Measurements from ENCODE around the gene CAMK1D.

Gene CAMK1D

DNA sequence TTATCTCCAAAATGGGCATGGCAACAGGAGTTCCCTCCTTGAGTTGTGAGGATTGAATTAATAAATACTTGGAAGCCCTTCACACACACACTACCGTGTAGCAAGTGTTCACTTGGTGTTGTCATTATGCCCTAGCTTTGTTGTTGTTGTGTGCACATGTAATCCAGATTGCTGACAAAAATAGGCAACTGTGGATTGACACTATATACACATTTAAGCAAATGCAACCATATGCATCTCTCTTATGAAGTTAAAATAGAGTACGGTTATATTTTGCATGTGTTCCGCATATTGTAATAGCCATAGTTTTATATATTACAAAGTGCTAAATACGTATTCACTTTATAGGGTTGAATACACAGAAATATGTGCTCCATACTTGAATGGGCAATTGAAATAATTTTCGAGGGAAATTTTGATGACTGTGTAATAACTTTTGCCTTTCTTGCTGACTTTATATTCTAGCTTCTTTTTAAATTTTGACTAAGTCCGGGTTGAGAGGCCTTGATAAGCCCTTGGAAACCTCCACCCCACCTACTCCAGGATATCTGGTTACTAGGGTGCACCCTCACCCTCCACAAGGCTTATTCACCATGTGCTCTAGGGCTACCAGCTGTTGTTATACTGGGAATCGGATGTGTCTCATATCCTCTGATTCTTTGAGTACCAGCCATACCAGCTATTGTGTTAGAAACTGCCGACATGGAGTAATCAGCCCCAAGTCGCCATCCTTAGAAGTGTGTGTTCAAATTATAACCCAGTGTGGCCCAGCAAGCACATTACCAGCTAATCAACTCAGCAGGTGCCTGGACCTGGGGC is 265.0 kb downstream of the CAMK1D start:
- H3K4me1 ChIP-seq (ENCODE audit: insufficient read depth, low read length) = no peaks in the 10 kb centered on the region
- no peak overlapping the region for H3K27ac ChIP-seq (ENCODE audit: low read length)
- H3K36me3 ChIP-seq (ENCODE audit: insufficient read depth, low read length) = no peaks in the 10 kb centered on the region
- no peaks in the 10 kb centered on the region for H3K27me3 ChIP-seq (ENCODE audit: insufficient read depth, low read length, poor library complexity)
- no peak for ATAC-seq (ENCODE audit: insufficient read depth, low read depth)
- H3K4me3 ChIP-seq (ENCODE audit: low read depth in 1 of 2, low read length in 2 of 2) = no peak overlapping the region
- no peak overlapping the region for H3K9ac ChIP-seq (ENCODE audit: low read depth, low read length)
- H3K4me2 ChIP-seq (ENCODE audit: insufficient read depth, low read length) = no peak overlapping the region
- no peak for TF ChIP-seq EZH2 (IDR thresholded peaks at IDR 0.05; ENCODE audit: borderline replicate concordance, low read depth, low read length, severe bottlenecking)
- TF ChIP-seq, protein P1, sequence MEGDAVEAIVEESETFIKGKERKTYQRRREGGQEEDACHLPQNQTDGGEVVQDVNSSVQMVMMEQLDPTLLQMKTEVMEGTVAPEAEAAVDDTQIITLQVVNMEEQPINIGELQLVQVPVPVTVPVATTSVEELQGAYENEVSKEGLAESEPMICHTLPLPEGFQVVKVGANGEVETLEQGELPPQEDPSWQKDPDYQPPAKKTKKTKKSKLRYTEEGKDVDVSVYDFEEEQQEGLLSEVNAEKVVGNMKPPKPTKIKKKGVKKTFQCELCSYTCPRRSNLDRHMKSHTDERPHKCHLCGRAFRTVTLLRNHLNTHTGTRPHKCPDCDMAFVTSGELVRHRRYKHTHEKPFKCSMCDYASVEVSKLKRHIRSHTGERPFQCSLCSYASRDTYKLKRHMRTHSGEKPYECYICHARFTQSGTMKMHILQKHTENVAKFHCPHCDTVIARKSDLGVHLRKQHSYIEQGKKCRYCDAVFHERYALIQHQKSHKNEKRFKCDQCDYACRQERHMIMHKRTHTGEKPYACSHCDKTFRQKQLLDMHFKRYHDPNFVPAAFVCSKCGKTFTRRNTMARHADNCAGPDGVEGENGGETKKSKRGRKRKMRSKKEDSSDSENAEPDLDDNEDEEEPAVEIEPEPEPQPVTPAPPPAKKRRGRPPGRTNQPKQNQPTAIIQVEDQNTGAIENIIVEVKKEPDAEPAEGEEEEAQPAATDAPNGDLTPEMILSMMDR (IDR thresholded peaks at IDR 0.05; ENCODE audit: borderline replicate concordance, extremely low read depth, low read length, poor library complexity, severe bottlenecking) = no peak
- no peak for DNase-seq
- H3K79me2 ChIP-seq (ENCODE audit: insufficient read depth, low read length) = no peaks in the 10 kb centered on the region
- H3K9me3 ChIP-seq (ENCODE audit: insufficient read depth, low read length, severe bottlenecking) = no peaks in the 10 kb centered on the region
- no peaks in the 10 kb centered on the region for H4K20me1 ChIP-seq (ENCODE audit: insufficient read depth, low read length)
- no peak overlapping the region for H2AFZ ChIP-seq (ENCODE audit: low read depth, low read length)

DNA sequence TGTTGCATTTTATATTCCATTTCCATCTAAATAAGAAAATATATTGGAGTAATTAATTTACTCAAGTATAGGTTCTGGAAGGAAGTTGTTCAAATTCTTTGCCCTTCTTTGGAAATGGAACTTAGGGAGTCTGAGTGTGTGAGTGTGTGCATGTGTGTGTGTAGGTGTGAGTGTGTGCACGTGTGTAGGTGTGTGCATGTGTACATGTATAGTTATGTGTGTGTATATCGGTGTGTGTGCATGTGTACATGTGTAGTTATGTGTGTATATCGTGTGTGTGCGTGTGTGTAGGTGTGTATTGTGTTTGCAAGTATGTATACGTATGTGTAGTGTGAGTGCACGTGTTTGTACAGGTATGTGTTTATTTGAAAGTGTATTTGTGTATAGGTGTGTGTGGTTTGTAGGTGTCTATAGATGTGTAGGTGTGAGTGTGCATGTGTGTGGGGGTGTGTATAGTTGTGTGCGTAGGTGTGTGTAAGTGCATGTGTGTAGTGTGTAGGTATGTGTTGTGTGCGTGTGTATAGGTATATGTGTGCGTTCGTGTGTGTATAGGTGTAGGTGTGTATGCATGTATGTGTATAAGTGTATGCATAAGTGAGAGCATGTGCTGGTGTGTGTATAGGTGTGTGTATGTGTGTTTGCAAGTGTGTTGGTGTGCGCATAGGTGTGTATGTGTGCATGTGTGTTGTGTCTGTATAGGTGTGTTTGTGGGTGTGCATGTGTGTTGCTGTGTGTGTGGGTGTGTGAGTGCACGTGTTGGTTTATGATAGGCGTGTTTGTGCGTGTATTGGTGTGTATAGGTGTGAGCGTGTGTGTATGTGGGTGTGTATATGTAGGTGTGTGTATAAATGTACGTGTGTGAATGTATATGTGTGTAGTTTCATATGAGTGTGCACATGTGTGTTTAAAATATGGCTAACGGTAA is 266.2 kb downstream of the CAMK1D start:
- H4K20me1 ChIP-seq (ENCODE audit: insufficient read depth, low read length) = no peaks in the 10 kb centered on the region
- TF ChIP-seq, protein P1 (IDR thresholded peaks at IDR 0.05; ENCODE audit: borderline replicate concordance, extremely low read depth, low read length, poor library complexity, severe bottlenecking) = no peak
- no peak for TF ChIP-seq EZH2 (IDR thresholded peaks at IDR 0.05; ENCODE audit: borderline replicate concordance, low read depth, low read length, severe bottlenecking)
- DNase-seq = no peak

DNA sequence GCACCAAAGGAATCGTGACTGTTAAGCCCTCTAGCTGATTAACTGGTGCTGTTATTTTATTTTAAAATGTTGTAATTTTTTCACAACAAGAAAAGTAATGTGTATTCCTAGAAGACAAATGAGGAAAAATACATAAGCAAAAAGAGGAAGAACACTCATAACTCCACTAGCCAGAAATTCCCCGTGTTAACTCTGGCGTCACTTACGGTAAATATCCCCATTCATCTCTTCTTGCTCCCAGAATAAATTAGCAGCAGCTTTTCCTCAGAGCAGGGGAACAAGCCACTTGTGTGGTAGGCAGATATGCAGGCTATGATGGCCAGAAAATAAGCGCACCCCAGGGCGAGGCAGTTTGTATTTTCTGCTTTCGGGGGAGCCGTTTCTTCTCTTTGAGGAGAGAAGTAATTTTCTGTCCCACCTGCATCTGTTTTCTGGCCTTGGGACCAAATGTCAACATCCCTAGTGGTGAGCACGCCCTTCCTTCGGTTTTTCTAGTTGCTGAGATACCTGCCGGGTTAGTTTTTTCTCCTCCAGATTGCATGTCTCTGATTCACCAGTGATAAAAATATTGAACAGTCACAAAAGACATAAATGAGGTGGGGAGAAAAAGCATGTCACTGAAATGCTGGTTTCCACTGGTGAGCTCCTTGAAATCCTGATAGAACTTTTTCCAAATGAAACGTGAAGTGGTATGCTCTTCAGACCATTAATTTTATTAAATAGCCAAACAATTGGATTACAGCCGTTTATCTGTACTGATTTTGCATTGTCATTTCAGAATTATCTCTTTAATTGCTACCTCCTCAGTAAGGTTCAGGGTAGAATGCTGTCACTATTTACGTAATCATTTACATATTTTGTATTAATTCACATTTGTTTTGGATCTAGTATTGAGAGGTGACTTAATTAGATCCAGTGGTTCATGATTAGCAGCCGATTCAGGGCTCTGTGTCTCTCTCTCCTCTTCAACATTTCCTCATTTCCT is 268.1 kb downstream of the CAMK1D start:
- no peak overlapping the region for H3K4me2 ChIP-seq (ENCODE audit: insufficient read depth, low read length)
- ATAC-seq (ENCODE audit: insufficient read depth, low read depth) = no peak
- no peaks in the 10 kb centered on the region for H3K36me3 ChIP-seq (ENCODE audit: insufficient read depth, low read length)
- DNase-seq = no peak
- H3K27ac ChIP-seq (ENCODE audit: low read length) = no peak overlapping the region
- H3K9me3 ChIP-seq (ENCODE audit: insufficient read depth, low read length, severe bottlenecking) = no peaks in the 10 kb centered on the region
- TF ChIP-seq, protein P1 (IDR thresholded peaks at IDR 0.05; ENCODE audit: borderline replicate concordance, extremely low read depth, low read length, poor library complexity, severe bottlenecking) = no peak
- no peak for TF ChIP-seq EZH2 (IDR thresholded peaks at IDR 0.05; ENCODE audit: borderline replicate concordance, low read depth, low read length, severe bottlenecking)
- no peak overlapping the region for H2AFZ ChIP-seq (ENCODE audit: low read depth, low read length)
- no peak overlapping the region for H3K9ac ChIP-seq (ENCODE audit: low read depth, low read length)
- H4K20me1 ChIP-seq (ENCODE audit: insufficient read depth, low read length) = no peaks in the 10 kb centered on the region
- H3K4me3 ChIP-seq (ENCODE audit: low read depth in 1 of 2, low read length in 2 of 2) = no peak overlapping the region
- H3K79me2 ChIP-seq (ENCODE audit: insufficient read depth, low read length) = no peaks in the 10 kb centered on the region
- no peaks in the 10 kb centered on the region for H3K4me1 ChIP-seq (ENCODE audit: insufficient read depth, low read length)
- no peaks in the 10 kb centered on the region for H3K27me3 ChIP-seq (ENCODE audit: insufficient read depth, low read length, poor library complexity)

More for the DNA sequence above, 266.2 kb downstream of the CAMK1D start:
- Histone ChIP-seq H3K27ac (ENCODE audit: low read length) (no peak overlapping the region), H3K4me3 (ENCODE audit: low read depth in 1 of 2, low read length in 2 of 2) (no peak overlapping the region), H3K4me2 (ENCODE audit: insufficient read depth, low read length) (no peak overlapping the region), H3K27me3 (ENCODE audit: insufficient read depth, low read length, poor library complexity) (no peaks in the 10 kb centered on the region), H3K36me3 (ENCODE audit: insufficient read depth, low read length) (no peaks in the 10 kb centered on the region), H3K9me3 (ENCODE audit: insufficient read depth, low read length, severe bottlenecking) (no peaks in the 10 kb centered on the region), H3K79me2 (ENCODE audit: insufficient read depth, low read length) (no peaks in the 10 kb centered on the region), H3K4me1 (ENCODE audit: insufficient read depth, low read length) (no peaks in the 10 kb centered on the region), H2AFZ (ENCODE audit: low read depth, low read length) (no peak overlapping the region), H3K9ac (ENCODE audit: low read depth, low read length) (no peak overlapping the region)
- ATAC-seq (ENCODE audit: insufficient read depth, low read depth) = no peak

Data from DND-41 (cell line).